Subcutaneous adipose tissue (tissue), 4 donors: ENCODE results near the gene SNRNP35. TPM values are rescaled to one million over a fixed set of nuclear protein-coding genes. Genes with fewer than 3 reads are reported as not detected.

Experiments
- total RNA-seq, 4 donors: library from RNA; depleted of rRNA; stranded (reverse); fragments of >200 nt; gene quantifications; one replicate each; pipeline ENCODE4 v1.1.0, GENCODE V29; 2016
- TF ChIP-seq, protein P1 (sequence below): fragments of 450-650 bp; IDR thresholded peaks from one replicate; pipeline ENCODE4 v1.5.1; 2016; ENCODE audit warnings: low read depth, mild to moderate bottlenecking, control low read depth, antibody characterized with exemption, moderate library complexity

SNRNP35 gene
- total RNA-seq, 4 donors from 2014 or later = 8.7 to 16.8 (median 9.2) TPM

DNA sequence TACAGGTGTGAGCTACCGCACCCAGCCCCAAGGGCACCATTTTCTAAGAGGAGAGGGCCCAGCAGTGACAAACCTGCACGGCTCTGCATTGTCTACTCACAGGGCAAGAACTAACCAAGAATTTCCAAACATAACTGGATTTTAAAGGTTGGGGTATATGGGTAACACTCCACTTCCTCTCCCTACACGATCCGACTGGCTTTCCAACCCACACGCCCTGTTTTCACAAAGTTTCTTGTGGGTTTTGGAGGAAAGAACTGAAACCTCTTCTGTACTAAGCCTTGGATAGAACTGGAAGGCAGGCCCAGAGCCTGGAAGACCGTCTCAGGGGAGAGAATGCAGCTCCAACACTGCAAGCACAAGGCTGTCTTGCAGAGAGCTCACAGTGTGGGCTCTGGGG lies 24.9 kb downstream of the SNRNP35 start:
- TF ChIP-seq, protein P1, sequence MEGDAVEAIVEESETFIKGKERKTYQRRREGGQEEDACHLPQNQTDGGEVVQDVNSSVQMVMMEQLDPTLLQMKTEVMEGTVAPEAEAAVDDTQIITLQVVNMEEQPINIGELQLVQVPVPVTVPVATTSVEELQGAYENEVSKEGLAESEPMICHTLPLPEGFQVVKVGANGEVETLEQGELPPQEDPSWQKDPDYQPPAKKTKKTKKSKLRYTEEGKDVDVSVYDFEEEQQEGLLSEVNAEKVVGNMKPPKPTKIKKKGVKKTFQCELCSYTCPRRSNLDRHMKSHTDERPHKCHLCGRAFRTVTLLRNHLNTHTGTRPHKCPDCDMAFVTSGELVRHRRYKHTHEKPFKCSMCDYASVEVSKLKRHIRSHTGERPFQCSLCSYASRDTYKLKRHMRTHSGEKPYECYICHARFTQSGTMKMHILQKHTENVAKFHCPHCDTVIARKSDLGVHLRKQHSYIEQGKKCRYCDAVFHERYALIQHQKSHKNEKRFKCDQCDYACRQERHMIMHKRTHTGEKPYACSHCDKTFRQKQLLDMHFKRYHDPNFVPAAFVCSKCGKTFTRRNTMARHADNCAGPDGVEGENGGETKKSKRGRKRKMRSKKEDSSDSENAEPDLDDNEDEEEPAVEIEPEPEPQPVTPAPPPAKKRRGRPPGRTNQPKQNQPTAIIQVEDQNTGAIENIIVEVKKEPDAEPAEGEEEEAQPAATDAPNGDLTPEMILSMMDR = no peak

DNA sequence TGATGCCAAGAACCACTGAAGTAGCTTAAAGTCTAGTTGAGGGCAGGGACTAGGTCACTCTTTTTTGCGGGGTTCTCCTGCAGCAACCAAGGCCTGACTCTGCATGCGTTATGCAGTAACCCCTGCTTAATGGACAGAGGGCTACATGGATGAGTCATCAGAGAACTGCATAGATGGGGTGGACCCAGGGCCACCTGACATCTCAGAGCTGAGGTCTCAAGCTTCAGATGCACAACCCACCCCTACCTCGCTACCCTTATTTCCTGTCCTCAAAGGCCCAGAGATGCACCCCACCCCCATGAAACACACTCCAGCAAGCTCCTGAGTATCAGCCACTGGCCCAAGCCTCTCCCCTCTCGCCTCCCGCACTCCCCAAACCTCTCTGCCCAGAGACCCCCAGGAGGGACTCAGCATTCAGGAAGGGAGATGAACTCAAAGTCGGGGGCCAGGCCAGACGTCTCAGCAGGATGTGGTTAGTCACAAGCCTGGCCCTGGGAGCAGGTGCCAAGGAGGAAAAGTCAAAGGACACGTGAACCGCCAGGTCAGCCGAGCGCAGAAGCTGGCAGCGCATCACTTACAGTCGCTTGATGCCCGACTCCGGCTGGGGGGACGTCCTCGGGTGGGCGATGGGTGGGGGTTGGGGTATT lies 25.8 kb downstream of the SNRNP35 start:
- TF ChIP-seq, protein P1 = no peak

DNA sequence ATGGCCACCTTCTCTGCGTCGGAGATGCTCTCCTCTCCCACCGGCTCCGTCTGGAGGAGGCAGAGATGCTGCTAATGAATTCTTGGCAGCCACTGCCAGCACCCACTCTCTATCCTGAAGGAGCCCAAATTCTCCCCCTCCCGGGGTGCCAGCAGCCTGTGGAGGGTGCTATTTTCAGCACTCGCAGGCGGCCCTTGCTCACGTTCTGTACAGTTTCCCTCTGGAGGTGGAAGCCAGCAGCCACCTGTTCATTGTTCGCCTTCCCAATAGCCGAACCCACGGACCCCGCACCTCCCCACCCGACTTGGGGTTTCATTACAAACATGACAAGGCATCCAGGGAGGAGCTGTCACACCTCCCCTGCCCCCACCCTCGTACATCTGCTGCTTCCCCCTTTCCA lies 27.8 kb downstream of the SNRNP35 start:
- TF ChIP-seq, protein P1 = no peak

DNA sequence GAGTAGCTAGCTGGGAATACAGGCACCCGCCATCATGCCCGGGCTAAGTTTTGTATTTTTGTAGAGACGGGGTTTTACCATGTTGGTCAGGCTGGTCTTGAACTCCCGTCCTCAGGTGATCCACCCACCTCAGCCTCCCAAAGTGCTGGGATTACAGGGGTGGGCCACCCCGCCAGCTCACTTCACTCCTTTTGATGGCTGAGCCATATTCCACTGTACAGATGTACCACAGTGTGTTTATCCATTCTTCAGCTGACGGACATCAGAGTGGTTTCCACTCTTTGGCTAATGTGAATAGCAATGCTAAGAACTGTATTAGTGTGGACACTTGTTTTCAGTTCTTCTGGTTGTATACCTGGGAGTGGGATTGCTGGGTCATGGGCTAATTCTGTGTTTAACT lies 29.5 kb downstream of the SNRNP35 start:
- TF ChIP-seq, protein P1 = no peak

DNA sequence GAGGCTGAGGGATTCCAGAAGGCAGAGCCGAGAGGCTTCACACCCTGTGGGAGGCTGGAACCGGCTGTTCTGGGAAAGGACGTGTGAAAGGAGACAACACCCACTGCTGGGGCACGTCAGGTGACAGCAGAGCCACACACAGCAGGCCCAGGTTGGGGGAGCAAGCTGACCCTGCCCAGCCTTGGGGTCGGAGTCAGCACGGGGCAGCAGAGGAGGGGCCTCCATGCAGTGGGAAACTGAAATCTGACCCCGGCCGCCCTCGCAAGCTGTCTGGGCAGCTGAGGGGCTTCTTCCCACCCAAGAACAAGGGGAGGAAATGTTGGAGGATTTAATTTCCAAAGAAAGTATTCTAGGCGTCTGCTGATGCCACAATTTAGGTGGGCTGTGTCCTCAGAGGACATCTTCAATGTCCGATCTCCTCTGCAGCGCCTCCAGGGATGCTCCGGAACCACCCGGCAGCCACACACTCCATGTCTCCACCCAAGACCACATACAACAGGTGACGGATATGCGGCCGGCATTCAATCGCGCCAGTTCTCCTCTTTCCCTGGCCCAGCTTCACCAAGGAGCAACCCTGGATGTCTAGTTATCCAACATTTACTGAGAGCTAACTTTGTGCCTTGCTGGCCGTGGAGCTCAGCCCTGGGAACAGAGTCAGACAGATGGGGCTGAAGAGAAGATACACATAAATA lies 30.7 kb downstream of the SNRNP35 start:
- TF ChIP-seq, protein P1 = no peak

DNA sequence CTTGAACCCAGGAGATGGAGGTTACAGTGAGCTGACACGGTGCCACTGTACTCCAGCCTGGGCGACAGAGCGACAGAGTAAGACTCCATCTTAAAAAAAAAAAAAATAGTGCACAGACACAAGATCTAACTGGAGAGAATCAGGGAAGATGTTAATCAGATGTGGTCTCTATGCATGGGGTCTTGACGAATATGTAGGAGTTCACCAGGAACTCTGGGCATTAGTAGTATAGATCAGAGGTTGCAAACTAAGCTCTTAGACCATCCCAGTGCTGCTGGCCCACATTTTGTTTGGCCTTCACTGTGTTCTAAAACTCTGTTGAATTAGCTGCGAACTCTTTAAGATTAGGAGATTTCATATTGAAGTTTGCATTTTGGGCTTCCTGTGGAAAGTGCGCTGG lies 31.6 kb downstream of the SNRNP35 start:
- TF ChIP-seq, protein P1 = no peak

DNA sequence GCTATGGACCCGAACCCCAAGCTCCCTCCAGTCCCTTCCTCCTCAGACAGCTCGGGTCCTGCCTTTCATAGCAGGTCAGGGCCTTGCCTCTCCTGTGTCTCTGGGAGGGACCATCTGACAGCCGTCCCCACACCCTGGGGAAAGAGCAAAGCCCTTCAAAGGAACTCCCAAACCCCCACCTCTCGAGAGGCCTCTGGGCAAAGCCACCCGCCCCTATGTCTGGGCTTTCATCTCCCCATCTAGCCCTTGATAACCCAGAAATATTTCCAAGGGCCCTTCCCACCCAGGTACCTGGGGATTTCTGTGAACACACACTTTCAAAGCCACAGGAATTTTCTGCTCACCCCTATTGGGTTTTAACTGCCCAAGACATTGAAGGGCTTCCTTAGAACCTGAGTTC lies 32.1 kb downstream of the SNRNP35 start:
- TF ChIP-seq, protein P1 = no peak
